ENCODE measurements around the gene RAB33B.

The RAB33B gene

DNA sequence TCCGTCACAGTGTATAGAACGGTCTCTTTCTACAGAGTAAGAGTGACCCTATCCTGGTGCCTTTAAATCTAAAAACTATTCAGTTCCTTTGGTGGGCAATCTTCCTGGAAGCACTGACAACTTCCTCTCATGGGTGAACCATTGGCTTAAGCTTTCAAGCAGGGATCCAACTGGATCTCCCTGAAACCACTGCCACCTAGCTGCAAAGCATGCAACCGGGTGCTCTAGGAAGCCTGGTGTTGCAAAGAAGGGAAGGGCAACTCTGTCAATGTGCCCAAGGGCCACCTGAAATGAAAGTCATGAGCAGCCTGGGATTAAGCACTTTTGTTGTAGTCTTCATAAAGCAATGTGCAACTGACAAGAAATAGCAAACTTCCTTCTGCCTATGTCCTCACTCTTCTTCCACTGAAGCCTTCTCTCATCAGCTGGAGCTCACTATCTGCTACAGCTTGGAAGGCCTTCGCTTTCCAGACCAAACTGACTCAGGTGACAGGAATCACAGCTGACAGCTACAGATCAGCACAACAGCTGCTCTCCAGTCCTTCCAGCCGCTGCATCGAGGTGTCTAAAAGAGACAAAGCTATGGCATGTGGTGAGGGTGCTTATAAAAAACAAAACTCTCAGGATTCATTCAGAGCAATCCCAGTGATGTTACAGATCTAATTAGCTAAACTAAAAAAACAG, 55.9 kb downstream of the RAB33B start:
- no peak for DNase-seq

- no peak for DNase-seq
Observed at GRCh38 chr4:139511320-139511719, 57.4 kb downstream of the RAB33B start.

- DNase-seq, result no peak
Observed at GRCh38 chr4:139514382-139515059, 60.6 kb downstream of the RAB33B start.

GRCh38 chr4:139515531-139515958, 61.6 kb downstream of the RAB33B start:
- no peak for DNase-seq

- DNase-seq, result no peak
Observed at GRCh38 chr4:139521754-139522401, 68.0 kb downstream of the RAB33B start.

GRCh38 chr4:139522457-139522856, 68.5 kb downstream of the RAB33B start:
- peak; percentile 42 for DNase-seq

- no peak for DNase-seq
Observed at GRCh38 chr4:139523076-139523475, 69.2 kb downstream of the RAB33B start.

- DNase-seq, result no peak
Observed at GRCh38 chr4:139524062-139524631, 70.2 kb downstream of the RAB33B start.

DNA sequence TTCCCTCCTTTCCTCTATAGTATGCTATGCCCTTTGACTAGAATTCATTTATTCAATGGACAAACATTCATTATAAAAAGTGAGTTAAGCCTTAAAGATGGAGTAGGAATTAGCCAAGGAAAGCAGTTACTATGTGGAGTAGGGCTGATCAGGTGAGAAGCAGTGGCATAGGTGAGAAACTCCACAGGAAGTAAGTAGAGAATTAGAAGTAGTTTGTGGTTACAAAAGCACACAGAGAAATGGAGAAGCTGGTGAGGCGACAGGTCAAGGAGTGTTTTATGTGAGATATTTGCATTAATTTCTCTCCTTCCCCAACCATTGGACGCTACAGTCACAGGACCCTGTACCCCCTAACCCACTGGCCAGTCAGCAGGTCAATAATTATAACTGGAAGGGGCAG, 71.5 kb downstream of the RAB33B start:
- DNase-seq, result no peak

All from NCI-H2171 treated with DMSO at 0.1 percent for 48 hours (cell line).